ENCODE data around the gene DNPEP.
"Not testable (repeated sequence)": the region's sequence is repeated elsewhere in the genome, so short reads cannot be mapped to it uniquely, and the experiment has no call there.

DNPEP gene

GRCh38 chr2:219419012-219419324, 31.3 kb upstream of the DNPEP start:
- DNase-seq, result no peak

GRCh38 chr2:219418155-219419011, 30.7 kb upstream of the DNPEP start, which contains the start of gene DES:
Gene DES, plus strand, starts transcription at chr2:219418377. Its CDS starts 86 bp downstream, at chr2:219418463.
- DNase-seq, result no peak

- DNase-seq, result no peak
Measured at GRCh38 chr2:219417374-219417773, 29.7 kb upstream of the DNPEP start.

- DNase-seq, result no peak
Measured at GRCh38 chr2:219416938-219417337, 29.2 kb upstream of the DNPEP start.

- DNase-seq, result no peak
Measured at GRCh38 chr2:219416235-219416602, 28.5 kb upstream of the DNPEP start.

GRCh38 chr2:219415580-219416234, 28.0 kb upstream of the DNPEP start:
- no peak for DNase-seq

GRCh38 chr2:219414857-219415256, 27.1 kb upstream of the DNPEP start:
- DNase-seq, result no peak

GRCh38 chr2:219410390-219410789, 22.7 kb upstream of the DNPEP start:
- DNase-seq, result no peak

GRCh38 chr2:219409619-219410018, 21.9 kb upstream of the DNPEP start:
- no peak for DNase-seq

GRCh38 chr2:219408631-219409030, 20.9 kb upstream of the DNPEP start:
- DNase-seq, result no peak

GRCh38 chr2:219408204-219408603, 20.5 kb upstream of the DNPEP start:
- no peak for DNase-seq

GRCh38 chr2:219407343-219407742, 19.6 kb upstream of the DNPEP start:
- not testable (repeated sequence) for DNase-seq

- DNase-seq, result no peak
Measured at GRCh38 chr2:219406861-219407230, 19.1 kb upstream of the DNPEP start.

- no peak for DNase-seq
Measured at GRCh38 chr2:219405958-219406860, 18.5 kb upstream of the DNPEP start.

- DNase-seq, result no peak
Measured at GRCh38 chr2:219405451-219405850, 17.7 kb upstream of the DNPEP start.

GRCh38 chr2:219404954-219405353, 17.2 kb upstream of the DNPEP start:
- DNase-seq, result no peak

- DNase-seq, result no peak
Measured at GRCh38 chr2:219404291-219404910, 16.7 kb upstream of the DNPEP start.

- DNase-seq, result no peak
Measured at GRCh38 chr2:219403861-219404260, 16.1 kb upstream of the DNPEP start.

- DNase-seq, result peak; percentile 76 to 88 (median 83)
Measured at GRCh38 chr2:219402665-219403515, 15.2 kb upstream of the DNPEP start.

GRCh38 chr2:219401606-219402005, 13.9 kb upstream of the DNPEP start:
- peak; percentile 38 to 72 (median 60) for DNase-seq

GRCh38 chr2:219400562-219400961, 12.8 kb upstream of the DNPEP start:
- no peak for DNase-seq
